Trophoblast cell (in vitro differentiated cells and primary cell): ENCODE measurements around the gene DENND1B.

Experiments used
- DNase-seq, 2 donors: peaks; one replicate each; pipeline ENCODE4 v3.0.0-alpha.2; 2016
- H2AFZ ChIP-seq: 2 replicates; pipeline ENCODE4 v1.6.1; 2013; ENCODE audit warnings: low read length, moderate library complexity, mild to moderate bottlenecking; ENCODE audit not compliant: insufficient read depth, poor library complexity
- H2AK5ac ChIP-seq: 2 replicates; pipeline ENCODE4 v1.6.1; 2013; ENCODE audit warnings: mild to moderate bottlenecking, low read length
- H2BK120ac ChIP-seq: 2 replicates; pipeline ENCODE4 v1.6.1; 2013; ENCODE audit warnings: low read length, mild to moderate bottlenecking, moderate library complexity; ENCODE audit not compliant: insufficient read depth, poor library complexity
- H2BK12ac ChIP-seq: 2 replicates; pipeline ENCODE4 v1.6.1; 2013; ENCODE audit warnings: mild to moderate bottlenecking, low read length, moderate library complexity
- H2BK5ac ChIP-seq: 2 replicates; pipeline ENCODE4 v1.6.1; 2013; ENCODE audit warnings: low read length, low read depth, moderate library complexity, mild to moderate bottlenecking; ENCODE audit not compliant: poor library complexity
- H3K14ac ChIP-seq: 2 replicates; pipeline ENCODE4 v1.6.1; 2013; ENCODE audit warnings: mild to moderate bottlenecking, low read length
- H3K18ac ChIP-seq: 2 replicates; pipeline ENCODE4 v1.6.1; 2013; ENCODE audit warnings: mild to moderate bottlenecking, low read length
- H3K23ac ChIP-seq: 2 replicates; pipeline ENCODE4 v1.6.1; 2013; ENCODE audit warnings: low read length
- H3K27ac ChIP-seq: 2 replicates; pipeline ENCODE4 v1.5.1; 2013; ENCODE audit warnings: low read depth, mild to moderate bottlenecking, inconsistent platforms, low read length, moderate library complexity
- H3K27me3 ChIP-seq: 2 replicates; pipeline ENCODE4 v1.6.1; 2013; ENCODE audit warnings: inconsistent platforms, mild to moderate bottlenecking, low read length, moderate library complexity; ENCODE audit not compliant: insufficient read depth
- H3K36me3 ChIP-seq, 2 experiments: 1 replicate in 1 of 2; 2 replicates in 1 of 2; pipeline ENCODE4 v1.6.1; 2013; ENCODE audit warnings: low read length in 2 of 2, mild to moderate bottlenecking in 2 of 2, moderate library complexity in 1 of 2; ENCODE audit not compliant: insufficient read depth in 2 of 2, control insufficient read depth in 1 of 2
- H3K4ac ChIP-seq: 2 replicates; pipeline ENCODE4 v1.6.1; 2013; ENCODE audit warnings: low read depth, mild to moderate bottlenecking, low read length, moderate library complexity
- H3K4me1 ChIP-seq, 2 experiments: 1 replicate in 1 of 2; 2 replicates in 1 of 2; pipeline ENCODE4 v1.6.1; 2013; ENCODE audit warnings: low read length in 2 of 2, mild to moderate bottlenecking in 2 of 2, moderate library complexity in 1 of 2; ENCODE audit not compliant: insufficient read depth in 2 of 2, control insufficient read depth in 1 of 2
- H3K4me2 ChIP-seq: 2 replicates; pipeline ENCODE4 v1.6.1; 2013; ENCODE audit warnings: inconsistent platforms, mild to moderate bottlenecking, low read length, moderate library complexity
- H3K4me3 ChIP-seq: 2 replicates; pipeline ENCODE4 v1.5.1; 2013; ENCODE audit warnings: mild to moderate bottlenecking, low read depth, low read length, inconsistent platforms
- H3K79me1 ChIP-seq: one replicate; pipeline ENCODE4 v1.6.1; 2013; ENCODE audit warnings: low read length
- H3K79me2 ChIP-seq: 2 replicates; pipeline ENCODE4 v1.6.1; 2013; ENCODE audit warnings: low read length, mild to moderate bottlenecking; ENCODE audit not compliant: control insufficient read depth, insufficient read depth, poor library complexity
- H3K9ac ChIP-seq: 2 replicates; pipeline ENCODE4 v1.6.1; 2013; ENCODE audit warnings: mild to moderate bottlenecking, low read length
- H3K9me3 ChIP-seq: 2 replicates; pipeline ENCODE4 v1.6.1; 2013; ENCODE audit warnings: low read depth, mild to moderate bottlenecking, control low read depth, inconsistent platforms, low read length; ENCODE audit not compliant: insufficient read depth
- H4K12ac ChIP-seq: 2 replicates; pipeline ENCODE4 v1.6.1; 2013; ENCODE audit warnings: low read depth, mild to moderate bottlenecking, low read length, moderate library complexity
- H4K8ac ChIP-seq: 2 replicates; pipeline ENCODE4 v1.6.1; 2013; ENCODE audit warnings: low read depth, mild to moderate bottlenecking, low read length, moderate library complexity
- H4K91ac ChIP-seq: one replicate; pipeline ENCODE4 v1.6.1; 2013; ENCODE audit warnings: low read depth, mild to moderate bottlenecking, low read length, moderate library complexity
- WGBS: extraction: QIAGEN DNeasy Blood & Tissue Kit; methylation state at CpG from one replicate; pipeline ENCODE4 v1.1.7; 2013; ENCODE audit warnings: missing lambda C conversion rate; ENCODE audit not compliant: insufficient read length, insufficient coverage; ENCODE audit errors: extremely low coverage; 5-methylcytosine and 5-hydroxymethylcytosine counted together

Gene DENND1B

DNA sequence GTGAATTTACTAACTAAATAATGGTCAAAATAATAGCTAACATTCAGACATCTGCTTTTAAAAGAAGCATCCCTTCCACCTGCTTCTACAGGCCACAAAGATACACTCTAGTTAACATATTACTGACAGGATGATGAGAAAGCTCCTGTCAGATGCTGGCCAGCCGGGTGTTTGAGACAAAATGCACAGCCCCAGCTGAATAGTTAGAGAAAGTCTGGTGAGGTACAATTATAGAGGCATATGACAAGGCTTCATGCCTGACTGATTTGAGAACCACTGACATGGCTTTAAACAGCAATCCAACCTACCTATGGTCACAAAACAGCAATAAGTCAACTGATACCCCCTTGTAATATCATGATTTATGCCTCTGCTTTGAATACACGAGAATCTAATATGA, 137.0 kb downstream of the DENND1B start:
- Histone ChIP-seq H3K9ac (no peak overlapping the region), H3K9me3 (no peaks in the 10 kb centered on the region), H4K8ac (no peak overlapping the region), H3K4me1 (no peaks in the 10 kb centered on the region), H3K4me3 (no peak overlapping the region), H2BK12ac (no peak overlapping the region), H4K12ac (no peak overlapping the region), H3K79me2 (no peaks in the 10 kb centered on the region), H3K27me3 (no peaks in the 10 kb centered on the region), H2AK5ac (no peak overlapping the region), H3K4me2 (no peak overlapping the region), H3K23ac (no peak overlapping the region), H2BK120ac (no peak overlapping the region), H3K36me3 (no peaks in the 10 kb centered on the region), H4K91ac (no peak overlapping the region), H3K14ac (no peak overlapping the region), H3K18ac (no peak overlapping the region), H2AFZ (no peak overlapping the region), H3K4ac (no peak overlapping the region), H2BK5ac (no peak overlapping the region), H3K79me1 (no peaks in the 10 kb centered on the region), H3K27ac (no peak overlapping the region)
- no CpG with 5 or more reads among the region's 2 CpGs for WGBS
- DNase-seq = no peak

DNA sequence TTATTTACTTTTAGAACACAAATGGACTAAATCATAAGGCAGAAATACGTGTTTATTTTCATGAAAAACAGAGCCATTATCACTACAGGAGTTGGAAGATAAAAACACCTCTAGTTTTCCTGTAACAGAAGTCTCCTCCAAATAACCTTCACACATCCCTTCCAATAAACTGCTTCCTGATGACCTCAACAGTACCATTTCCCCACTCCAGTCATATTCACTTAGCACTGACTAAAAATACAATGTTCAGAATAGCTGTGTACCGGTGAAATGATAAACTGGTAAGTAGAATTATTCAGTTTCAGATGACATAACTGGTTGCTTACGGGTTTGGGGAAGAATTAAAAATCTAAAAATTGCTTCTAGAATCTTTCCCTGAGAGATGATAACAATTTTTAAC, 137.9 kb downstream of the DENND1B start:
- H3K14ac ChIP-seq = no peak overlapping the region
- no peak overlapping the region for H4K91ac ChIP-seq
- no peak overlapping the region for H4K12ac ChIP-seq
- no peak overlapping the region for H3K23ac ChIP-seq
- H3K27me3 ChIP-seq = no peaks in the 10 kb centered on the region
- no peak overlapping the region for H3K4me3 ChIP-seq
- no peak overlapping the region for H4K8ac ChIP-seq
- H3K27ac ChIP-seq = no peak overlapping the region
- no peak for DNase-seq
- no peak overlapping the region for H2AFZ ChIP-seq
- no peaks in the 10 kb centered on the region for H3K79me1 ChIP-seq
- no peaks in the 10 kb centered on the region for H3K9me3 ChIP-seq
- no peaks in the 10 kb centered on the region for H3K79me2 ChIP-seq
- no peak overlapping the region for H3K4me2 ChIP-seq
- H3K4ac ChIP-seq = no peak overlapping the region
- no peaks in the 10 kb centered on the region for H3K4me1 ChIP-seq
- no peak overlapping the region for H3K9ac ChIP-seq
- WGBS = no CpG with 5 or more reads among the region's 3 CpGs
- H2BK5ac ChIP-seq = no peak overlapping the region
- H3K36me3 ChIP-seq = no peaks in the 10 kb centered on the region
- no peak overlapping the region for H2BK120ac ChIP-seq
- no peak overlapping the region for H3K18ac ChIP-seq
- H2BK12ac ChIP-seq = no peak overlapping the region
- no peak overlapping the region for H2AK5ac ChIP-seq

DNA sequence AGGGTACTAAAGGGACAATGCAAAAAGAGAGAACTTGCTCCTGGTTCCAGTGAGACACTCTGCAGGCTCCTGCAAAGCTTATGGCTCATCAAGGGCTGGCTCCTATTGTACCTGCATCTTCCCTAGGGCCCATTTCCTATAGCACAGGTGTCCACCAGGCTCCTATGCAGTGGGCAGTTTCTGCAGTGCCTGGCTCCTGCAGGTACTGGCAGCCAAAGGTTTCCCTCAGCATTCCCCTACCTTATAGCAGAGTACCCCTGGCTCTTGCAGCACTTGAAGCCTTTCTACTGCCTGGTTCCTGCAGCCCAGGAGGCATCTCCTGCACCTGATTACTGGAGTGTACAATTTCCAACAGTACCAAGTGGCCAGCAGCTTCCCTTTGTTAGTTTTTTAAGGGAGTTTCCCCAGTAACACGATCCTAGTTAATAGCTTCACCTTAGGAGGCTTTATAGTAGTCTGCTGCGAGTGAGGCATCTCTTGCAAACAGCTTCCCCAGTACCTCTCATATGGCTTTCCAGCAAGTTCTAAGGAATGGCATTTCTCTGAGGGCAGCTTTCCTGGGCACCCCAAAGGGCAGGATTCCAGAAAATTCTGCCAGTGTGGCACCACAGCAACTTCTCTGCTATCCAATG, 141.7 kb downstream of the DENND1B start:
- Histone ChIP-seq H3K23ac (peak overlapping the region; percentile 80), H2BK120ac (no peak overlapping the region), H2BK5ac (no peak overlapping the region), H2BK12ac (no peak overlapping the region), H3K9ac (no peak overlapping the region), H3K27me3 (no peaks in the 10 kb centered on the region), H3K27ac (no peak overlapping the region), H3K9me3 (no peaks in the 10 kb centered on the region), H4K8ac (no peak overlapping the region), H2AFZ (no peak overlapping the region), H3K4ac (no peak overlapping the region), H2AK5ac (no peak overlapping the region), H3K36me3 (no peaks in the 10 kb centered on the region), H3K4me2 (no peak overlapping the region), H3K79me2 (no peaks in the 10 kb centered on the region), H4K12ac (no peak overlapping the region), H3K79me1 (no peaks in the 10 kb centered on the region), H3K4me3 (no peak overlapping the region), H3K4me1 (no peaks in the 10 kb centered on the region), H3K14ac (no peak overlapping the region), H3K18ac (no peak overlapping the region), H4K91ac (no peak overlapping the region)
- no CpG with 5 or more reads among the region's 2 CpGs for WGBS
- no peak for DNase-seq

DNA sequence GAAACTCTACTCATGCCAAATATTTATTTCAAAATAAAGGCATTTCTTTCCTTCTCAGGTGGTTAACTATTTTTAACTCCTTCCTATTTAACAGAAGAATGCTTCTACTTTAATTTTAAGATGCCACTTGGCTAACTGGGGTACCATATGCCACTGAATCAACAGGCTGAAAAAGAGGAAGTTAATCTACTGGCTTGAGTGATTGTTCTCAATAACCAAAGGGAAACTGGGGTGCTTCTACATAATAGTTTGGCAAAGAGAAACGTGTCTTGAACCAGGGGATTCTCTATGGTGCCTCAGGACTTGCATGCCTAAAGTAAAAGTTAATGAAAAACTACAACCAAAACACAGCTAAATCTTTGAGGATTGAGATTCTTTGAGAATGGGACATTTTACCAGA, 142.6 kb downstream of the DENND1B start:
- no peak overlapping the region for H2BK12ac ChIP-seq
- no peak overlapping the region for H3K14ac ChIP-seq
- H3K27me3 ChIP-seq = no peaks in the 10 kb centered on the region
- H3K4me1 ChIP-seq = no peaks in the 10 kb centered on the region
- H3K18ac ChIP-seq = no peak overlapping the region
- H3K79me1 ChIP-seq = no peaks in the 10 kb centered on the region
- no peak overlapping the region for H2AK5ac ChIP-seq
- no peak overlapping the region for H4K12ac ChIP-seq
- no peak for DNase-seq
- no peak overlapping the region for H3K4me2 ChIP-seq
- H3K27ac ChIP-seq = no peak overlapping the region
- H3K9me3 ChIP-seq = no peaks in the 10 kb centered on the region
- H2AFZ ChIP-seq = no peak overlapping the region
- H2BK120ac ChIP-seq = no peak overlapping the region
- H3K36me3 ChIP-seq = no peaks in the 10 kb centered on the region
- no peak overlapping the region for H3K9ac ChIP-seq
- no peak overlapping the region for H4K8ac ChIP-seq
- no CpG with 5 or more reads among the region's 1 CpG for WGBS
- no peak overlapping the region for H3K4ac ChIP-seq
- no peak overlapping the region for H4K91ac ChIP-seq
- no peaks in the 10 kb centered on the region for H3K79me2 ChIP-seq
- no peak overlapping the region for H3K4me3 ChIP-seq
- no peak overlapping the region for H3K23ac ChIP-seq
- no peak overlapping the region for H2BK5ac ChIP-seq
